DMS79 (cell line): ENCODE results near the gene ZNF317.

Source experiments
- DNase-seq: peaks from one replicate; lab custom pipeline; 2025; lab: John Stamatoyannopoulos, UW

Gene ZNF317

GRCh38 chr19:9140159-9140874 lies at the start of gene ZNF317:
Gene ZNF317 (plus strand): TSS chr19:9140397. CDS start chr19:9156017, 15,620 bp downstream.
- DNase-seq: peak; percentile 90

DNA sequence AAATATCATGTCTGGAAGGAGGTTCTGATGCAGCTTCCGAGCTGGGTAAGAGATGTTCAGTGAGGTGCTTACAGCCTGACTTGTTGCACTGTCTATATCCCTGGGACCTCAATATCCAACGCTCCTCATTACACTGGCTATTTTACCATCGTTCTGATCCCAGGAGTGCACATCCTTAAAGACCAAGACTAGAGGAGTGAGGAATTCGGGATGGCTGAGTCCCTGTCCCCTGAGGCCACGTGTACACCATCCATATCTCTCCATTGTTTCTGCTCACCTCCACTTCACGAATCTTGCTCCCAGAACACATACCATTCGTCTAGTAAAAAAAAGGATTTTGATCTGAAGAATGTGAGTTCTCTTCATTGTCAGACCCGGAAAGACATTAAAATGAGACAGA lies 32.8 kb upstream of the ZNF317 start, which contains the start of gene OR7G2:
Gene OR7G2, minus strand, starts transcription at position 101 of the 400 bp plus-strand sequence. CDS start 4,232 bp downstream, outside the sequence.
- no peak for DNase-seq

DNA sequence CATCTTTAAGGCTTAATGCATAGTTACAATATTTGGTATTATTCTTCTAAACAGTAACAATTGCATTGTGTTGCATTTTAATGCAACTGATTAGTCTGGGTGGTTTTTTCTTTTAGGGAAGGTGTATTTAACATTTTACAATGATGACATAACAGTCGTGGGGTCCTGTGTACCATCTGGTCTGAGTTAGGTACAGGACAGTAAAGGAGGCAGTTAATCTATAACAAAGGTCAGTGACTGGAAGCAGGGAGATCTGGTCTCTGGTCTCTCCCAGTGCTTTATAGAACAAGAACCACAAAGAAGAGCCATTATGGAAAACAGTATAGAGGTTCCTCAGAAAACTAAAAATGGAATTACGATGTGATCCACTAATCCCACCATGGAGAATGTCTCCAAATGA lies 30.2 kb upstream of the ZNF317 start:
- DNase-seq: no peak

DNA sequence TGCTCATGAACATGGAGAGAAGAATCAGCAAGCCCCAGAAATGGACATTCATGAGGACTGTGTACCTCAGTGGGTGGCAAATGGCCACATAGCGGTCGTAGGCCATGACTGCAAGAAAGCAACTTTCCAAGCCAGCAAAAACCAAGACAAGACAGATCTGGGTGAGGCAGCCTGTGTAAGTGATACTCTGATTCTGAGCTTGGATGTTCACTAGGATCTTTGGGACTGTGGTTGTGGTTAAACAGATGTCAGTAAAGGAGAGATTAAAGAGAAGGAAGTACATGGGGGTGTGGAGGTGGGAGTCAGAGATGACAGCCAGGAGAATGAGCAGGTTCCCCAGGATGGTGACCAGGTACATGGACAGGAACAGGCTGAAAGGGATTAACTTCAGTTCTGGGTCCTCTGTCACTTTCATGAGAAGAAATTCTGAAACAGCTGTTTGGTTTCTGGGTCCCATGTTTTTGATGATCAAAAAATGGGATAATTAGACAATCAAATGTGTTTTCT lies 24.8 kb upstream of the ZNF317 start, which contains the start of gene OR7G1:
Gene OR7G1, minus strand, starts transcription at position 457 of the 507 bp plus-strand sequence. Its CDS starts 0 bp downstream, at position 457.
- DNase-seq: no peak

- DNase-seq: no peak
Measured at GRCh38 chr19:9116547-9116946, 23.6 kb upstream of the ZNF317 start.

DNA sequence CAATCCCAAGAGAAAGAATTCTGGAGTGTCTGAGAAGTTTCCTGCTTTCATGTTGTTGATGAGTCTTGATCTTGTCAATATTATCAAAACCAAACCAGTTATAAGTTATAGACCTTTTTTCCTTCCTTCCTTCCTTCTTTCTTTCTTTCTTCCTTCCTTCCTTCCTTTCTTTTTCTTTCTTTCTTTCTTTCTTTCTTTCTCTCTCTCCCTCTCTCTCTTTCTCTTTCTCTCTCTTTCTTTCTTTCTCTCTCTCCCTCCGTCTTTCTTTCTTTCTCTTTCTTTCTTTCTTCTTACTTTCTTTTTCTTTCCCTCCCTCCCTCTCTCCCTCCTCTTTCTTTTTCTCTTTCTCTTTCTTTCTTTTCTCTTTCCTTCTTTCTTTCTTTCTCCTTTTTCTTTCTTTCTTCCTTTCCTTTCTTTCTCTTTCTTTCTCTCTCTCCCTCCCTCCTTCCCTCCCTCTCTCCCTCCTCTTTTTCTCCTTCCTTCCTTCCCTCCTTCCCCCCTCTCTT lies 13.2 kb upstream of the ZNF317 start, which contains the start of gene OR7G3:
Gene OR7G3, minus strand, starts transcription at position 51 of the 506 bp plus-strand sequence. Its CDS starts 0 bp downstream, at position 51.
- DNase-seq: no peak

GRCh38 chr19:9128171-9128570 lies 12.0 kb upstream of the ZNF317 start:
- no peak for DNase-seq

- DNase-seq: no peak
Measured at GRCh38 chr19:9130965-9131364, 9.2 kb upstream of the ZNF317 start.

GRCh38 chr19:9132422-9132821 lies 7.8 kb upstream of the ZNF317 start:
- no peak for DNase-seq

DNA sequence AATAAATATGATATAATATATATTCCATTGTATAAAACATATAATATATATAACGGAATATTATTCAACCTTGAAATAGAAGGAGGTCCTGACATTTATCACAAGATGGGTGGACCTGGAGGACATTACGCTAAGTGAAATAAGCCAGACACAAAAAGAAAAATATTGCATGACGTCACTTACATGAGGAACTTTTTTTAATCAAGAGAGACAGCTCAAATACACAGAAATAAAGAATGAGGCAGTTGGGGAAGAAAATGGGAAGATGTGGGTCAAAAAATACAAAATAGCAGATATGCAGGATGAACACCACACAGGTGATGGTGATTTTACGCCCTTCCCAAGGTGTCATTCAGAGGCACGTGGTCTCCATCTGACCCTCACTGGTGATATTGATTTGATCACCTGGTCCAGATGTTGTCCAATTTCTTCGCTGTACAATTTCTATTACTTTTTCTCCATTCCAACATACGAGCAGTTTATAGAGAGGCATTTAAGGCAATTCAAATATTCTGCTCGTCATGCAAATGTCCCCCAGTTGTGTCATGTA lies 513 bp upstream of the ZNF317 start:
- no peak for DNase-seq

GRCh38 chr19:9144920-9145319 lies 4.7 kb downstream of the ZNF317 start:
- no peak for DNase-seq

- DNase-seq: no peak
Measured at GRCh38 chr19:9146882-9147281, 6.7 kb downstream of the ZNF317 start.

- no peak for DNase-seq
Measured at GRCh38 chr19:9148697-9149096, 8.5 kb downstream of the ZNF317 start.

- DNase-seq: no peak
Measured at GRCh38 chr19:9149997-9150396, 9.8 kb downstream of the ZNF317 start.

GRCh38 chr19:9150650-9151049 lies 10.5 kb downstream of the ZNF317 start:
- DNase-seq: no peak

DNA sequence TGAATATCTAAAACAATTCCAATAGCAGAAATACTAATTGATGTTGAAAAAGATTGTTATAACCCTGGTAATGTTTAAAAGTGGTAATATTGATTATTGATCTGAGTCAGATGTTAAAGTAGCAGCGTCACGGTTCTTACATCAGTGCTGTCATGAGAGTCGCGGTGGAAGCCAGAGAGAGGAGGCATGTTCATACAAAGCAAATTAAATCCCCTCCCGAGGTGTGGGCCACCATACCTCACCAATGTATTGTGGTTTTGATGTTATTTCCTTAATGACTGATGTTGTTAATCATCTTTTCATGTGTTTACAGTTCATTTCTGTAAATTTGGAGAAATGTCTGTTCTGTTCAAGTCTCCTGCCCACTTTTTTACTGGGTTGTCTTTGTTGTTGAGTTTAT lies 11.2 kb downstream of the ZNF317 start:
- no peak for DNase-seq

- no peak for DNase-seq
Measured at GRCh38 chr19:9155591-9155990, 15.4 kb downstream of the ZNF317 start.

DNA sequence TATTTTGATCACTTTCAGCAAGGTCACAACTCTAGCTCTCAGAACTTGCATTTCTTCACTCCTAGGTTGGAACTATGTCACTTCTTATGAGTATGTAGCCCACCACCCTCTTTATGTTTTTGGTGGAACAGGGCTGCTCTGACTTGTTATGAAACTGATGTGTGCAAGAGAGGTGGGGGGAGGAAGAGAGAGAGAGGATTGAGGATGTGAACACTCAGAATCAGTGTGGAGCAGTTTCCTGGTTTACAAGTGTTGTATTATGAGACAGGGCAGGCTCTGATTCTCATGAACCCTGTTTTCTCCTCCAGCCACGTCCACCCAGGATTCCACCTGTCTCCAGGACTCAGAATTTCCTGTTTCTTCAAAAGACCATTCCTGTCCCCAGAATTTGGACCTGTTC lies 16.1 kb downstream of the ZNF317 start:
- no peak for DNase-seq

DNA sequence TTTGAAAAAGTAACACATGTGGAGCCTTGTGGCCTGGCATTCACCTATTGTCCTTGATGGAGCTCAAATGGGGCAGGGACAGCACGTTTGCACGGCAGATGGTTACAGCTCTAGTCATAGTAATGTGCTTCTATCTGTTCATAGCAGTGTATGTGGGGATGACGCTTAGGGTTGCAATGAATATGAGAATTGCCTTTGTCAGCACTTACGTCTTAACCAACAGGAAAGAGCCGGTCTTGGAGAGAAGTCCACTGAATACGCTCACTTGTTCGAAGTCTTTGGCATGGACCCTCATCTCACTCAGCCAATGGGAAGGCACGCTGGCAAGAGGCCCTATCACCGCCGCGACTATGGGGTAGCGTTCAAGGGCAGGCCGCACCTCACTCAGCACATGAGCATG lies 19.7 kb downstream of the ZNF317 start:
- DNase-seq: no peak

GRCh38 chr19:9161427-9161826 lies 21.2 kb downstream of the ZNF317 start:
- no peak for DNase-seq

- DNase-seq: no peak
Measured at GRCh38 chr19:9165261-9165660, 25.1 kb downstream of the ZNF317 start.

DNA sequence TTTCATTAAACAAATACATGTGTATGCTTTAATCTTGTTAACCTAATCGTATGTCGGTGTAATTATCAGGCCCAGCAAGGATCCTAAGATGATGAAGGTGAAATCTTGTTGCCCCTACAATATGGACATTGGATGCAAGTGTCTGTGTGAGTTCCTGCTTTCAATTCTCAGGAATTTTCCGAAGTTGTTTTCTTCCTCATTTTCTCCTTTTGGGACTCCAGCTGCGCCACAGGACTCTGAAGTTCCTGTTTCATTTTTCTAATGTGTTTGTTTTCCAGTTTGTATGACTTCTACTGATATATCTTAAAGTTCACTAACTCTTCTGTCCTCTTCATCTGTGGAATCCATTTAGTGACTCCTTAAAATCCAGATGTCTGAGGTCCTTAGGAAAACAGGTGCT lies 26.6 kb downstream of the ZNF317 start:
- no peak for DNase-seq

GRCh38 chr19:9171393-9171991 lies 31.3 kb downstream of the ZNF317 start:
- no peak for DNase-seq
